Dendritic cell treated with granulocyte-macrophage colony-stimulating factor and Interleukin-4, amounts not matched to agents 40 ng/mL and 50 ng/mL, for 4 days (primary cell): Measurements from ENCODE around the gene COL23A1.
"Not testable (repeated sequence)": the region's sequence is repeated elsewhere in the genome, so short reads cannot be mapped to it uniquely, and the experiment has no call there.

ENCODE experiments used
- H3K27ac Mint-ChIP-seq: one replicate; pipeline ENCODE4 v1.8.0; 2022; ENCODE audit warnings: mild to moderate bottlenecking, mixed read lengths
- H3K27me3 Mint-ChIP-seq: one replicate; pipeline ENCODE4 v1.8.0; 2022; ENCODE audit warnings: mild to moderate bottlenecking, mixed read lengths
- H3K36me3 Mint-ChIP-seq: one replicate; pipeline ENCODE4 v1.8.0; 2022; ENCODE audit warnings: low read depth, mixed read lengths
- H3K4me1 Mint-ChIP-seq: one replicate; pipeline ENCODE4 v1.8.0; 2022; ENCODE audit warnings: low read depth, mixed read lengths
- H3K4me3 Mint-ChIP-seq: one replicate; pipeline ENCODE4 v1.8.0; 2022; ENCODE audit warnings: mild to moderate bottlenecking, moderate library complexity, mixed read lengths
- H3K9me3 Mint-ChIP-seq: one replicate; pipeline ENCODE4 v1.8.0; 2022; ENCODE audit warnings: mixed read lengths
- intact Hi-C: fragments of 100-400 bp; cut with micrococcal nuclease; formaldehyde crosslinking; loops from one replicate; pipeline ENCODE4 v1.15.0; 2022

COL23A1 gene

GRCh38 chr5:178381206-178381605, 209.0 kb downstream of the COL23A1 start:
- no peaks in the 10 kb centered on the region for H3K9me3 Mint-ChIP-seq
- intact Hi-C loops: no loop called here
- H3K4me1 Mint-ChIP-seq: peaks cover 43% of the 10 kb centered on the region
- no peaks in the 10 kb centered on the region for H3K36me3 Mint-ChIP-seq
- H3K4me3 Mint-ChIP-seq: no peak overlapping the region
- H3K27ac Mint-ChIP-seq: no peak overlapping the region
- H3K27me3 Mint-ChIP-seq: peaks cover 18% of the 10 kb centered on the region

- H3K9me3 Mint-ChIP-seq: no peaks in the 10 kb centered on the region
- H3K4me1 Mint-ChIP-seq: peaks cover 43% of the 10 kb centered on the region
- peak overlapping the region; percentile 20 for H3K27ac Mint-ChIP-seq
Observed at GRCh38 chr5:178380541-178381074, 209.6 kb downstream of the COL23A1 start.

GRCh38 chr5:178380086-178380485, 210.1 kb downstream of the COL23A1 start:
- H3K4me3 Mint-ChIP-seq: no peak overlapping the region
- intact Hi-C loops: no loop called here

More at GRCh38 chr5:178380541-178381074, 209.6 kb downstream of the COL23A1 start:
- Mint-ChIP-seq H3K36me3 (no peaks in the 10 kb centered on the region), H3K27me3 (peaks cover 23% of the 10 kb centered on the region), H3K4me3 (no peak overlapping the region)
- intact Hi-C loops: no loop called here

GRCh38 chr5:178378527-178379484, 211.4 kb downstream of the COL23A1 start:
- H3K36me3 Mint-ChIP-seq: no peaks in the 10 kb centered on the region
- peaks cover 28% of the 10 kb centered on the region for H3K27me3 Mint-ChIP-seq
- H3K27ac Mint-ChIP-seq: no peak overlapping the region

More at GRCh38 chr5:178380086-178380485, 210.1 kb downstream of the COL23A1 start:
- Mint-ChIP-seq H3K4me1 (peaks cover 37% of the 10 kb centered on the region), H3K9me3 (no peaks in the 10 kb centered on the region), H3K36me3 (no peaks in the 10 kb centered on the region), H3K27ac (no peak overlapping the region), H3K27me3 (peaks cover 24% of the 10 kb centered on the region)

GRCh38 chr5:178377583-178378270, 212.5 kb downstream of the COL23A1 start:
- Mint-ChIP-seq H3K9me3 (no peaks in the 10 kb centered on the region), H3K27me3 (peaks cover 30% of the 10 kb centered on the region), H3K4me3 (no peak overlapping the region), H3K4me1 (peaks cover 35% of the 10 kb centered on the region), H3K36me3 (no peaks in the 10 kb centered on the region), H3K27ac (no peak overlapping the region)
- intact Hi-C loops: no loop called here

More at GRCh38 chr5:178378527-178379484, 211.4 kb downstream of the COL23A1 start:
- Mint-ChIP-seq H3K9me3 (no peaks in the 10 kb centered on the region), H3K4me1 (peaks cover 37% of the 10 kb centered on the region), H3K4me3 (no peak overlapping the region)
- intact Hi-C loops: no loop called here

- no peaks in the 10 kb centered on the region for H3K36me3 Mint-ChIP-seq
- H3K4me1 Mint-ChIP-seq: peaks cover 40% of the 10 kb centered on the region
- H3K4me3 Mint-ChIP-seq: no peak overlapping the region
- intact Hi-C loops: no loop called here
- peaks cover 36% of the 10 kb centered on the region for H3K27me3 Mint-ChIP-seq
- H3K27ac Mint-ChIP-seq: no peak overlapping the region
- no peaks in the 10 kb centered on the region for H3K9me3 Mint-ChIP-seq
Observed at GRCh38 chr5:178376921-178377582, 213.1 kb downstream of the COL23A1 start.

GRCh38 chr5:178375348-178375747, 214.8 kb downstream of the COL23A1 start:
- Mint-ChIP-seq H3K4me1 (peaks cover 39% of the 10 kb centered on the region), H3K36me3 (no peaks in the 10 kb centered on the region), H3K27me3 (peaks cover 43% of the 10 kb centered on the region), H3K27ac (no peak overlapping the region), H3K9me3 (no peaks in the 10 kb centered on the region), H3K4me3 (no peak overlapping the region)
- intact Hi-C loops: no loop called here

- H3K27ac Mint-ChIP-seq: no peak overlapping the region
- intact Hi-C loops: no loop called here
- H3K9me3 Mint-ChIP-seq: peaks cover 9% of the 10 kb centered on the region
- H3K4me1 Mint-ChIP-seq: peaks cover 34% of the 10 kb centered on the region
- no peaks in the 10 kb centered on the region for H3K36me3 Mint-ChIP-seq
- H3K4me3 Mint-ChIP-seq: no peak overlapping the region
- H3K27me3 Mint-ChIP-seq: peaks cover 43% of the 10 kb centered on the region
Observed at GRCh38 chr5:178373711-178374110, 216.5 kb downstream of the COL23A1 start.

GRCh38 chr5:178372142-178372571, 218.0 kb downstream of the COL23A1 start:
- Mint-ChIP-seq H3K27me3 (peaks cover 44% of the 10 kb centered on the region), H3K27ac (peak overlapping the region; percentile 5), H3K36me3 (no peaks in the 10 kb centered on the region), H3K4me1 (peaks cover 28% of the 10 kb centered on the region), H3K9me3 (peaks cover 9% of the 10 kb centered on the region), H3K4me3 (no peak overlapping the region)
- intact Hi-C loops: no loop called here

GRCh38 chr5:178371362-178372111, 218.7 kb downstream of the COL23A1 start:
- H3K27ac Mint-ChIP-seq: peak overlapping the region; percentile 5
- peaks cover 41% of the 10 kb centered on the region for H3K27me3 Mint-ChIP-seq
- H3K4me1 Mint-ChIP-seq: peaks cover 22% of the 10 kb centered on the region
- no peaks in the 10 kb centered on the region for H3K36me3 Mint-ChIP-seq
- intact Hi-C loops: no loop called here
- no peak overlapping the region for H3K4me3 Mint-ChIP-seq
- peaks cover 9% of the 10 kb centered on the region for H3K9me3 Mint-ChIP-seq

GRCh38 chr5:178370102-178370501, 220.1 kb downstream of the COL23A1 start:
- Mint-ChIP-seq H3K4me1 (peaks cover 17% of the 10 kb centered on the region), H3K27ac (no peak overlapping the region), H3K4me3 (no peak overlapping the region), H3K27me3 (peaks cover 29% of the 10 kb centered on the region), H3K36me3 (no peaks in the 10 kb centered on the region), H3K9me3 (peaks cover 9% of the 10 kb centered on the region)
- intact Hi-C loops: no loop called here

GRCh38 chr5:178369469-178369868, 220.7 kb downstream of the COL23A1 start:
- H3K4me3 Mint-ChIP-seq, H3K27ac Mint-ChIP-seq, intact Hi-C loops, H3K9me3 Mint-ChIP-seq, H3K36me3 Mint-ChIP-seq: not testable (repeated sequence)
- Mint-ChIP-seq H3K4me1 (peaks cover 19% of the 10 kb centered on the region), H3K27me3 (peaks cover 29% of the 10 kb centered on the region)

- intact Hi-C loops: no loop called here
- Mint-ChIP-seq H3K4me3 (no peak overlapping the region), H3K36me3 (no peaks in the 10 kb centered on the region), H3K27me3 (peaks cover 22% of the 10 kb centered on the region), H3K4me1 (peaks cover 20% of the 10 kb centered on the region), H3K9me3 (peaks cover 9% of the 10 kb centered on the region), H3K27ac (no peak overlapping the region)
Observed at GRCh38 chr5:178368716-178369300, 221.4 kb downstream of the COL23A1 start.
